ENCODE measurements around the gene PRF1. TPM values are rescaled to one million over a fixed set of nuclear protein-coding genes. Genes with fewer than 3 reads are reported as not detected.

Gene PRF1
- total RNA-seq, 1 experiment from 2014 or later, result not detected

DNA sequence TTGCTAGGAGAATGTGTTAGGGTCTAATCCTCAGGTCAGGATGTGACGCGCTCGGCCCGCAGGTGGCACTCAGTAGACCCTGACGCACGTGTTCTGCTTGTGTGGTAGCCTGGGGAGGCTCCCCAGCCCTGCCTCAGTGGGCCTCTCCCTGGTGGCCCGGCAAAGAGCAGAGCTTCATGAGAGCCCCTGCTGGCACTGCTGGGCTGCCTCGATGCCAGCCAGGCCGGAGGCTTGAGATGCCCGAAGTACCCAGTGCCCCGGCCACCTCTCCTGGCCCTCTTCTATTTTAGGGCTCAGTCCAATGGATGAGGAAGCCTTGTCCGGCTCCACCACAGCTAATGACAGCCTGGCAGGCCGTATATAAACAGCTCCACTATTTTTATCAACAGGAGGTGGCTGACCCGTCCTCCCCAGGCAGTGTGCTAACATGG, 42.0 kb downstream of the PRF1 start:
- no peak for DNase-seq (ENCODE audit: low read depth)

DNA sequence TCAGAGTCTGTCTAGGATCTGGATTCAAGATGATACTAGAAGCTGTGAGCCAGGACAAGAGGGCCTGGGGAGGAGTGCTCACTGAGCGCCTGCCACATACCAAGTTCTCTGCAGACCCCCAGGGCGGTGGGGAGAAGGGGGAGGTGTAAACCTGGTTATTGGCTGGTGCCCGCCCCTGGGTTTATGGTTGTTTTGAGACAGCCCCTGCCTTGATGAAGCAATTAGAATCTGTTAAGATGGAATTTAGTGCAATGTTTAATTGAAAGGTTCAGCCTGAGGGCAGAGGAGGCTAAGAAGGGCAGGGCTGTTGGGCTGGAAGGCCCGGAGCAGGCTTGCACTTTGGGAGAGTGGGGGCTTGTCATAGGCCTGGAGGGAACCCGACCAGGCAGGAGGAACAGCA, 42.7 kb downstream of the PRF1 start:
- DNase-seq (ENCODE audit: low read depth), result no peak

DNA sequence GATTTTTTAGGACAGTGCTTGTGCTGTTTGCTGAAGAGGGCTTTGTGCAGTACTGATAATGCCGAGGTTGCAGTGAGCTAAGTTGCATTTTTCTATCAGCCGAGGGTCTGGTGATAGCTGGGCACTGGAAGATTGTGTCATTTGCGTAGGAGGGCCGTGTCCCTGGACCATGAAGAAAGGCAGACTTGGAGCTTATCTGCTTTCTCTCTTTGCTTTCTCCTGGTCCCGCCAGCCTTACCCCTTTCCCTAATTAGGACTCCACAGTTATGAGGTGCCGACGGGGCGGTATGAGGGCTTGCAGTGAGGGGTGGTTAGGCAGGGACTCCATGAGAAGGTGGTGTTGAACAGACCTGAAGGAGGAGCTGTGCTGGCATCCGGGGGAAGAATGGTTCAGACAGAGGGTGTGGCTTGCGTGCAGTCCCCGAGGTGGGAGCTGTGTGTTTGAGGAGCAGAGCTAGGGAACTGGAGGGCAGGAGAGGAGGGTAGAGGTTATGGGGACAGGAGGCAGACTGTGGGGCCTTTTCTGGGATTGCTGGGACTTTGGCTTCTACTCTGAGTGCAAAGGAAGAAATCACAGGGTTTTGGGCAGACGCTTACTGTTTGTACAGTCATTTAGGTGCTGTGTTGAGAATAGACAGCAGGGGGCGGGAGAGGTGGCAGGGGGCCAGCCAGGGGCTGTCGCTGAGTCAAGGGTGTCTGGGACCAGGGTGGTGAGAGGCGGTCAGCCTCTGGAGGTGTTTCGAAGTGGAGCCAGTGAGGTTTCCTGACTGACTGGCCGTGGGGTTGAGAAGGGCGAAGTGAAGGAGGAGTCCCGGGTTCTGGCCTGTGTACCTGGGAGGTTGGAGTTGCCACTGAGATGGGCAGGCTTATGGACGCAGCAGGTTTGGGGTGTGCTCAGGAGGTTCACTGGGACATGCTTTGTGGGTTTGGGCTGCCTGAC, 43.4 kb downstream of the PRF1 start:
- peak; percentile 70 for DNase-seq (ENCODE audit: low read depth)

DNA sequence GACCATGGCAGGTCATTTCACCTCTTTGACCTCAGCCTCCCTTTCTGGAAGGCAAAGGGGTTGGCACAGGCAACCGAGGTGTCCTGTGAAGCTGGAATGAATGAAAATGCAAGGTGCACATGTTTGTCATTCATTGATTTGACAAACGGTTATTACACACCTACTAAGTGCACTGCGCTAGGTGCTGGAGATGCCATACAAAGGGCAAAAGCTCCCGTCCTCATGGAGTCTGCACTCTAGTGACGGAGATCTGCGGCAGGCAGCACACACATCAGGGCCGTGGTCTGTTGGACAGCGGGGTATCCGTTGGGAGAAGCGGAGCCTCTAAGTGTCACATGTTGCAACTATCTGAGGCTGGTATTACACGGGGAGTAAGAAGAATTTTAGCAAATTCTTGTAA, 44.2 kb downstream of the PRF1 start:
- DNase-seq (ENCODE audit: low read depth), result no peak

DNA sequence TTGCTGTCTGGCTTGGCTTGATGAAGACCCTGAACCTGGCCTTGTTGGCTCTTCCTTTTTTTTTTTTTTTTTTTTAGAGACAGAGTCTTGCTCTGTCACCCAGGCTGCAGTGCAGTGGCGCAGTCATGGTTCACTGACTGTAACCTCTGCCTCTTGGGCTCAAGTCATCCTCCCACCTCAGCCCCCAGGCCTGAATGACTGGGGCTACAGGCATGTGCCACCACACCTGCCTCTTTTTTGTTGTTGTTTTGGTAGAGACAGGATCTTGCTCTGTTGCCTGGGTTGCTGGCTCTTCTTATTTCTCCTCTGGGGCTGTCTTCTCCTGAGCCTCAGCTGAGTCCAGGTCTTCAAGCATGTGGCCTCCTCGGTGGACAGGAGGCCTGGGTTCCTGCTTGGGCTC, 44.7 kb downstream of the PRF1 start:
- DNase-seq (ENCODE audit: low read depth), result no peak

DNA sequence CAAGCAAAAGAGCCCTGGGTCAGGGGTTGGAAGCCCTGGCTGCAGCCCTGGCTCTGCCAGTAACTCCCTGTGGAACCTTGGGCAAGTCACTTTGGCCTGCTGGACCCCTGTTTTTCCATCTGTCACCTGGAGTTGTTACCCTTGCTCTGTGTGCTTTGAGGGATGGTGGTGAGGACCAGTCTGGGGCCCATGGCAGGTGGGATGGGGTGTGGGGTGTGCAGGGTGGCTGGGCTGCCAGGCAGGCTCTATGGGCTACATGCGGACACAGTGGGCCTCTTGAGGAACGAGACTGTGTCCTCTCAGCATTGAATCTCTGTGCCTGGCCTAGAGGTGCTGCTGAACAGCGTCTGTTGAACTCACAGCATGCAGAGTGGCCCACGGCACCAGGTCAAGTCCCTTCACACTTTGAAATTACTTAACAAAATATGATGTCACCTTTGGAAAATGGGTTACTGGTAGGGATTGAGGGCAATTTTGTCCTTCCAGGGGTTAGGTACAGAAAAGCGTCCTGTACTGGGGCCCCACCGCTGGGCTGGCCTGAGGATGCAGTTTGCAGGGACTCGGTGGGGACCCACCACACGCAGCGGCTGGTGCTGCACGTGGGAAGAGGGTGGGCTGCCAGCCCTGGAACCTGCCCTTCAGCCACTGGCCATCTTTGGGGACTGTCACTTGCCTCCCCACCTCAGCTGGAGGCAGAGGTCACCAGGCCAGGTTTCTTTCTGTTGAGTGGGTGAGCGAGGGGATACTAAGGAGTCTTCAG, 45.3 kb downstream of the PRF1 start:
- no peak for DNase-seq (ENCODE audit: low read depth)

DNA sequence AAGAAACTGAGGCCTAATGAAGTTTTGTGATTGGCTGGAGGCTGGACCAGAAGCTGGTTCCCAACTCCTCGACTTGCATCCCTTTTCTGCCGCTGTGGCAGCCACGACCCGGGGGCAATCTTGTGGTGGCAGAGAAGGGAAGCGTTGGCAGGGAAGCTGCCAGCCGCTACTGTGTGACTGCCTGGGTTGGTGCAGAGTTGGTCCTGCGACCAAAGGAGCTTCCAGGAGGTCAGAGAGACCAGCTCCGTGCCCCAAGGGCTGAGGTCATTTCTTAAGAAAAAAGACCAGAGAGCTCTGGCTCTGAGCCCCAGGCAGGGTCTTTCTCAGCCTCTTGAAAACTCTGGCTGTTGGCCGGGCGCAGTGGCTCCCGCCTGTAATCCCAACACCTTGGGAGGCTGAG, 47.2 kb downstream of the PRF1 start:
- DNase-seq (ENCODE audit: low read depth), result peak; percentile 41

DNA sequence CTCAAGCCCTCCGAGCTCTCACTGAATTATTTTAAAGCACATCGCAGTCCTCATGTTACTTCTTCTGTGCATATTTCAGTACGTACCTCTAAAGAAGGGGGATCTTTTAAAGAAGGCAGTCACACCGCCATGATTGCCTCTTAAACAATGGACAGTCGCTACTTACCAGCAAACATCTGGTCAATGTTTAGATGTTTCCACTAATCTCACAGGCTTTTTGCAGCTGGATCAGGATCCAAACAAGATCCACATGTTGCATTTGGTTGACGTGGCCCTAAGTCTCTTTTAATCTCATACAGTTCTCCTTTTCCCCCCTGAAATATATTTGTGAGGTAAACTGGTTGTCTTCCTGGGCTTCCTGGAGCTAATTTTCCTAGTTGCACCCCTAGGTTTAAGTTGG, 50.0 kb downstream of the PRF1 start:
- DNase-seq (ENCODE audit: low read depth), result no peak

DNA sequence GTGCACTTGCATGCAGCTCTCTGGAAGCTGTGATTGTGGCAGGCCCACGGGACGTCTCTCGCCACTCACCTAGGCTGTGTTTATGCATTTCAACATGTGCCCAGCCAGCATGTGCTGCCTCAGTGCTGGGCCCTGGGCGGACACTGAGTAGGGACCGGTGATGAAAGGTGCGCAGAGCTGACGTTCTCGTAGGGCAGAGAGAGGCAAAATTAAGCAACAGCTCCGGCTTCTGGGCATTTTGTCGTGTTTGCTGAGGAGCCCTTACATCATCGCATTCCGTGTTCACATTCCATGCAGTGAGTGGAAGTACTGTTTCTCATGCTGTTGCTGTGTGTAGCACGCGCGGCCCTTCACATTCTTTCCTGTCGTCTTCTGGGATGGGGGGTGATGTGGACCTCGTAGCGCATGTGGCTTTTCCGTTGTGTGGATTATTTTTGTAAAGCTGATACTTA, 50.5 kb downstream of the PRF1 start:
- DNase-seq (ENCODE audit: low read depth), result no peak

DNA sequence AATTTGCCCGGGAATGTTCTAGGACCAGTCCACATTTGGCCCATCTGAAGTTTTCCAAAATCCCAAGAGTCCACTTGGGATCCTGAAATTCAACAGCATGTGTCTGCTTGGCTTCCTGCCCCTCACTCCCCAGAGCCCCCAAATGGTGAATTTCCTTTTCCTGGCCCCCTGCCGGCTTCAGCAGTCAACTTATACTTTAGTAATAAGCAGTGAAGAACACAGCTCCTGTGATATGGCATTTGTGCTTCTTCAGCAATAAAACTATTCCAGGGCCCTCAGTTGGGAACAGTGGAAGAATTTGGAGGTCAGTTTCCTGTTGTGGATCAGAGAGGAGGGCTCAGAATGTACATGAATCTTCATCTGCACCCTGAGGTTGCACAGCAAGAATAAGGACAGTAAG, 51.1 kb downstream of the PRF1 start:
- DNase-seq (ENCODE audit: low read depth), result no peak

DNA sequence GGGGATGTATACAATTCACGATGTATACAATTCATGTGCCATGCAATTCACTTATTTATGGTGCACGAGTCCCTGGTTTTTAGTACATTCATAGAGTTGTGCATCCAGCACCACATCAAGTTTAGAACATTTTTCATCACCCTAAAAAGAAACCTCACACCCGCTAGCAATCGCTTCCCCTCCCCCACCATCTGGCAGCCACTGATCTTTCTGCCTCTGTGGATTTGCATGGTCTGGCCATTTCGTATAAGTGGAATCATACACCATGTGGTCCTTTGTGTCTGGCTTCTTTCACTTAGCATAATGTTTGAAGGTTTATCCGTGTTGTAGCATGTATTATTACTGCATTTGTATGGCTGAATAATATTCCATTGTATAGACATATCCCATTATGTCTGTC, 52.1 kb downstream of the PRF1 start:
- DNase-seq (ENCODE audit: low read depth), result no peak

DNA sequence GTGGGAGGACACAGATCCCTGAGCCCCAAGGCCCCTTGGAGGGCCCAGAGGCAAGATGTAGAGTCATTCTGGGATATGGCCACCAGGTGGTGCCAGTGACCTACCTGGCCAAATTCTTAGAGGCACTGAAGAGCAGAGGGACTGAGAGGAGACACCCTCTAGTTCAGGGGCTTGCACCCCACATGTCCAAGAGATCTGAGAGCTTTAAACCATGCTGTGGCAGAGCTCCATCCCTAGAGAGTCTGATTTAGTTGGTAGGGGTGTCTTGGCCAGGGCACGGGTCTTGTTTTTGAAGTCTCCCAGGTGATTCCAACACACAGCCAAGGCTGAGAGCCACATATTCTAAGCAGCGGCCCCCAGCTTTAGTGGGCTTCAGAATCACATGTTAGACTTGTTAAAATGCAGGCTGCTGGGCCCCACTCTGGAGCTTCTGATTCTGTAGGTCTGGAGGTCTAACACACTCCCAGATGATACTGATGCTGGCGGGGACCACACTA, 52.5 kb downstream of the PRF1 start:
- DNase-seq (ENCODE audit: low read depth), result peak; percentile 51

DNA sequence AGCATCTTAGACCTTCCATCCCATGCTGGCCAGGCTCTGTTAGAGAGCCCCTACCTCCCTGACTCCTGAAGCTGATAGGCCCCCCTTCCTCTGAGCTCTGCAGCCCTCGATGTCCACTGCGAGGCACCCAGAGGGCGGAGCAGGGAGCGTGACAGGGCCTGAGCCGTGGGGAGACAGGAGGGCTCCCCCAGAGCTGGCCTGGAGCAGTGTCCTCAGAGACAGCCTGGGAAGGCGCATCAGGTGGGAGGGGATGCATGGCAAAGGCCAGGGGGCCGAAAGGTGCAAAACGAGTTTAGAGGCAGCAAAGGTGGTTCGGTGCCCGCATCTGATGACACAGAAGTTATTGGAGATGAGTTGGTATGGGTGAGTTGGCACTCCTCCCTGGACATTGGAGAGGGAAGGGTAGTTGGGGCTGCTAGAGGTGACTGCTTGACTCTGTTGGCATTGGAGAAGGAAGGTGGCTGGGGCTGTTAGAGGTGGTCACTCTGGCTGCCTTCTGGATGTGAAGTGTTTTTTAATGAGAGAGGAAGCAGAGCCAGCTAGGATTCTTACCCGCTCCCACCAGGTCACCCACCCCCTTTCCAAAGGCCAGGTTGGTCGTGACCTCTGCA, 53.1 kb downstream of the PRF1 start:
- no peak for DNase-seq (ENCODE audit: low read depth)

Other genes with a start within 250 kb of the PRF1 start
- gene LRRC20, start 220.1 kb downstream of the PRF1 start, total RNA-seq (2014; rRNA removed; shearing (Covaris generic)), result 4.5 and 5.6 TPM in 2 replicates
- 24.8 and 26.1 TPM in 2 replicates for gene EIF4EBP2, start 198.6 kb downstream of the PRF1 start, total RNA-seq (2014; rRNA removed; shearing (Covaris generic))
- gene NODAL, start 161.1 kb downstream of the PRF1 start, total RNA-seq (2014; rRNA removed; shearing (Covaris generic)), result not detected in 2 replicates
- gene PALD1, start 124.0 kb downstream of the PRF1 start, total RNA-seq (2014; rRNA removed; shearing (Covaris generic)), result 0.10 and 0.12 TPM in 2 replicates
- gene ADAMTS14, start 69.8 kb upstream of the PRF1 start, total RNA-seq (2014; rRNA removed; shearing (Covaris generic)), result 10.1 and 11.0 TPM in 2 replicates
- gene TBATA, start 182.6 kb upstream of the PRF1 start, total RNA-seq (2014; rRNA removed; shearing (Covaris generic)), result not detected in 2 replicates
- 14.1 and 23.0 TPM in 2 replicates for gene SGPL1, start 213.2 kb upstream of the PRF1 start, total RNA-seq (2014; rRNA removed; shearing (Covaris generic))

All from RPMI7951 (cell line).